Measurements from ENCODE around the gene GTF3C4.

The GTF3C4 gene

DNA sequence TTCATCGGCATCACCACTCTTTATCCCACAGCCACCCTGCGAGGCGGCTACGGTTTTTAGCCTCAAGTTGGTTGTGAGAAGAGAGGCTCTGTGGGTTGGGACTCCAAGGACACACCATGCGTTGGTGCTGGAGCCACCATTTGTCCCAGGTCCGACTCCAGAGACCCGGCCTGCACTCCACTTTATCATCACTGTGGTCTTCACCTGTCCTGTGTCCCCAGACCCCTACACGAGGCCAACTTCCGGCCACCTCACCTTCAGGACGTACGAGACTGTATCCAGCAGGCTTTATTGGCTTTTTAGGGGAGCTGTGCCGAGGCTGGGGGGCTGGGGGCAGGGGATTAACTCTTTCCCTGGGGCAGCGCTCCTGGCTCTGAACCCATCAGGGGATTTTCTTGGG, 55.0 kb downstream of the GTF3C4 start:
- no peak for DNase-seq
- intact Hi-C loops (cut with DNase I) = no loop called here

DNA sequence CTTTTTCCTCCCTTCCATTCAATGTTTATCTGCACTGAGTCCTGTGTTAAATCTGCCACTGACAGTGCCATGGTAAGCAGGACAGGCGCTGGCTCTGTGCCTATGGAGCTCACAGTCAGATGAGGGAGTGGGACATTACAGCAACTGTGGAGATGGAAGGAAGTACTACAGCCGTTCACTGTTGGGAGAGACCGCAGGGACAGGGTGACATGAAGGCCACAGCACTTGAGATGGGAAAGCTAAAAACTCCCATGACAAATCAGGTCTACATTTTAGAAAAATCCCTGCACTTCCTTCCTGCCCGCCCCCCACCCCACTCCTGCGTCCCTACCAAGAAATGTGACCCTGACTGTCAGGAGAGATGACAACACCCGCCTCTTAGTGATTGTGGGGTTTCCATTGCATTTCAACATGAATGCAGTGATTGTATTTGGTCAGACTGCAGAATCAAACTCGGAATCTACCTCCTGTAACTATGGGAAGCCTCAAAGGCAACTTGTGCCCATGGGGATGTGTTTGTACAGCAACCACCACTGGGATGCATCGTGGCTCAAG, 56.4 kb downstream of the GTF3C4 start:
- no peak for DNase-seq
- intact Hi-C loops (cut with DNase I) = no loop called here

DNA sequence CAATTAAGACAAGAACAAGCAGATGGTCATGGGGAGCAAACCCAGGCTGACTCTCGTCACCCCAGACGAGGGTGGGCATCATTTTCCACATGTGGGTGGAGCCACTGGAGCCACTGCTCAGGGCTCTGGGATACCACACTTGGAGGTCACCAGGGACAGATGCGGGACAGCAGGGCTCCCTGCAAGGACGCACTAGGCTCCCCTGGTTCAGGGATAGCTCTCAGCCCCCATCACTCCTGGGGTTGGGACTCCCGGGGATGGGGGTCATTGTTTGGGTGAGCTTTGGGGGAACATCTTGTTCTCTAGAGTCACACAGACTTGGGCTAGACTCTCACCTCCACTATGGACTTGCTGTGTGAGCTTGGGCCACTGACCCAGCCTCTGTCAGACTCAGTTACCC, 57.8 kb downstream of the GTF3C4 start:
- intact Hi-C loops (cut with DNase I) = no loop called here
- DNase-seq = no peak

DNA sequence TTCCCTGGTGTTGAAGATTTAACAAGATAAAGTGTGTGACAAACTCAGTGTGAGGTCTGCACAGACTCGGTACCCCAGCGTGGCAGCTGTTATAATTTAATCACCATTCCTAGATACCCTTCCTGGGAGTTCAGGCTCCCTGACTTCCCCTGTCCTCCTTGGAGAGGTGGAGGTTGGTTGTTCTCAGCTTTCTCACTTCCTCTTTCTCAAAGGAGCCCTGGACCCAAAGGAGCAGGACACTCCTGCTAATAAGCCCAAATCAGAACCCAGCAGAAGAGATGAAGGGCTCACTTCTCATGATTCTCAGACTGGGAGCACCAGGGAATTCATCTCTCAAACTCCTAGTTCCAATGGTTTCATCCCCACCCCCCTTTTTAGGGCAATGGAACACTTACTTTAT, 58.2 kb downstream of the GTF3C4 start:
- no peak for DNase-seq
- intact Hi-C loops (cut with DNase I) = no loop called here

DNA sequence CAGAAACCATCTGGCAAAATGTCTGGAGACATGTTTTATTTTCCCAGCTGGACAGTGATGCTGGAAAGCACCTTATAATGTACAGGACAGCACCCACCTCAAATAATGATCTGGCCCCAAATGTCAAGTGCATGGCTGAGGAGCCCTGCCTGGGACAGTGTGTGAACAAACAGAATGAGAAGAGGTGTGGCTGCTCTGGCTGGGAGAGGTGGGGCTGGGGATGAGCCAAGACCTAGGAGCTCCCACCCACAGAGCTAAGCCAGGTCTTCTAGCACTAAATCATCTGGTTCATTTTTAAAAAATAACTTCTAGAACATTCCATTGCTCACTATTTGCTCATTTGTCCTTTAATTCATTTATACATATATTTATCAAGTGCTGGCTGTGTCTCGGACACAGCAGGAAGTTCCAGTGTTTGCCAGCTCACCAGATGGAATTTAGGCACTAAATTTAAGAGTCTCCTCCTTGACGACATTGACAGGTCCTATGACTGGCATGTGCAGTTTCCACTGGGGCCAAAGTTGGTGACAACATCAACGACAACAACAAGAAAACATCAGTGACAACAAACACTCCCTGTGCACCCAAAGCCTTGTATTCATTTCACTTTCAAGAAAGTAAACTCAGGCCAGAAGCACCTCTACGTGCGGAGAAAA, 59.1 kb downstream of the GTF3C4 start:
- no peak for DNase-seq
- intact Hi-C loops (cut with DNase I) = no loop called here

DNA sequence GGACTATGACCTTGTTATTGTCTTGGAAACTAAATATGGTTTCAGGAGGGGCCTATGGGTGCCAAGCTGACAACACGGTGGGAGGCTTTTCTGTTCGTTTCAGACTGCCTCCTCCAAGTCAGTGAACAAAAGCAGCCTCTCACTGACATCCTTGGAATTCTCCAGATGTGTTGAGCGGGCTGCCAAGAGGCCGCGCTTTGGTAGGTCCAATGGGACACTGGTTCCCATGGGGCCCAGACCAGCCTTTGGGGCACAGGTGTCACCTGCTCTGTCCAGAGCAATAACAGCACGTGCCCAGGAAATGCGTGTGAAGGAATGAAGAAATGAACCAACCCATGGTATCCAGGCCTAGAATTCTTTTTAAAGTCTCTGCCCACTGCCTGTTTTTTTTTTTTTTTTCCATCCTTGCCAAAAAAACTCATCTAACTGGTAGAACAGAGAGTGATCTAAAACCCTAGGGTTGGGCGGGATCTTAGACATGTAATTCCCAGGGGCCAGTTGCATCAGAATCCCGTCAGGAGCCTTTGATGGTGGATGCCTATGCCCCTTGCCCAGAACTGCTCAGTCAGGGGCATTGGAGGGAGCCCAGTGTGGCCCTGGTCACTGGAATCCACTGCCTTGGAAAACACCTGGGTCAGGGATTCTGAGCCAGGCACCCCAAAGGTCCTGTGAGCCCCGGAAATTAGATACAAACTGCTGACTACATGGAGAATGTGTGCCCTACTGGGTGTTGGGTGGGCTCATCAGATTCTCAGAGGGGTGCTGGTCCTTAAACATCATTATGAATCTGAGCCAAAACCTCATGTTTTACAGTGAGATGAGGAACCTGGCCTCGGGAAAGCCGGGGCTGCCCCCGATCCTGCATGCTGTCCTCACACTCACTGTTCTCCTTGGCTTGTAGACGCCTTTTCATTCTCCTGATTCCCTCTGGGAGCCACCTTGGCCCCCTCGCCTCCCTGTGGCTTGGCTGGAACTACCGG, 60.1 kb downstream of the GTF3C4 start:
- DNase-seq = no peak
- intact Hi-C loops (cut with DNase I) = no loop called here

DNA sequence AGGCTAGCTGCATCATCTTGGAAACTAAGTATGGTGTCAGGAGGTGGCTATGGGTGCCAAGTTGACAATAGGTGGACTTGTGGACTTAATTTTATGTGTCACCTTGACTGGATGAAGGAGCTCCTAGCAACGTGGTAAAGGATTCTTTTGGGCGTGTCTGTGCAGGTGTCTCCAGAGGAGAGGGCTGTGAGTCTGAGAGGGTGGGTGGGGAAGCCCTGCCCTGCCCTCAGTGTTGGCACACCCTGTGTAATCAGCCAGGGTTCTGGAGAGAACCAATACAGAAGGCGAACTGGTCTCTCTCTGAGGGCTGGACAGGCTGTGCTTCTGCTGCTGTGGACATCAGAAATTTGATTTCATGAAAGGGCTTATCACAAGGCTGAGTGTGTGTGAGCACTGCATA, 61.0 kb downstream of the GTF3C4 start:
- intact Hi-C loops (cut with DNase I) = no loop called here
- DNase-seq = no peak

DNA sequence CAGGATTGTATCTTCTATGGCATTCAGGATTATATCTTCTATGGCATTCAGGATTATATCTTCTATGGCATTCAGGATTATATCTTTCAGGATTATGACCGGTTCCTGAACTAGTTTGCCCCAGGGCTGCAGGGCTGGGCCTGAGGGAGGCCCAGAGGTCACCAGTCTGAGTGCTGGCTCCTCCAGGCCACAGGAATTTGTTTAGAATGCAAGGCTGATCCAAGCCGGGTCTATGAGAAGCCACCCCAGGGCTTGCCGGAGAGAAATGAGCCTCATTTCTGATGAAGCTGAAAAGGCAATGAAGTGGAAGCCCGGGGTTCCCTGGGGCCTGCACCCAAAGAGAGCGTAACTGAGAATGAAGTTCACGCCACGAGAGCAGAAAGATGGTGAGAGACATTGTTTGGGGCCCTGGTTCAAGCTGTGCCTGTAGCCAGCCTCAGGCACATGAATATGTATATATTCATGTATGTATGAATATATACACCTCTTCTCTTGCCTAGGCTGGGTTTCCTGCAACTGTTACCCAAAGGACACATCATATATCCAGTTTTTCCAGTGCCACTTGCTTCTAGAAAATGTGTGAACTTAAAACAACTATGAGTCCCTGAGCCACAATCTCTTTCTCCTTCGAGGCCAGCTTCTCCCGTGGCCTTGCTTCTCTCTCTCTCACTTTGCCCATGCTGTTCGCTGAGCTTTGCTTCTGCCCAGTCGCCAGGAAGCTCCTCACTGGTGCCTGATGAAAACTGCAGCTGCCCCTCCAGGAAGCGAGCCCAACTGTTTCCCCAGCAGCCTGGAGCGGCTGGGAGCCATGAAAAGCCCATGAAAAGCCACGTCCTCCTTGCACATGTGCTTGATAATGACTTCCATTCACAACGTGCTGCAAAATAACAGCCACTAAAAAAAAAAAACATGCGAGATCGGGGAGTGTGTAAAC, 62.3 kb downstream of the GTF3C4 start:
- DNase-seq = peak in 17 of 42 donors; percentile 5 to 44 (median 20)
- intact Hi-C loops (cut with DNase I) = no loop called here

DNA sequence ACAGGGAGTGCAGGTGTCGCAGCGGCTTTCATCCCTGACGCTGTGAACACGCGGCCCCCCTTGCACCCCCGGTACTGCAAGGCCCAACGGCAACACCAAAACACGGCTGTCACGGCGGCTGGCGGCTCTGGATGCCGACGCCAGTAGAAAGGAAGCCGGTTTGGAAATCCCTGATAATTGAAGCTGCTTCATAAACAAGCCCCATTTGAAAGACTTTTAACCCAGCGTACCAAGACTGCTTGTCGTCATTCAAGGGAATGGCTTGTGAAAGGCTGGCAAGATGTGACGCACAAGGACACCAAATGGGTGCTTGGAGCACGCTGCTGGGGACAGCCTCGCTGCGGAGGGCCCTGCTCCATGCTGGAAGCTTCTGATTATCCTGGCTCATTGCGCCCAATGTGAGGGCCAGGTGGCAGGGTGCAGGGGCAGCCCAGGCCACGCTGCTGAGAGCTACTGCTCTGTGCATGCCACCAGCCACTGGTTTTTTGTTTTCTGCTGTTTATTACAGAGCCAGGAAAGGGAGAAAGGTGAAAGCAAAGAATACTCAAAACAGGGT, 63.1 kb downstream of the GTF3C4 start:
- intact Hi-C loops (cut with DNase I) = no loop called here
- DNase-seq = peak in 27 of 42 donors; percentile 5 to 48 (median 18)

DNA sequence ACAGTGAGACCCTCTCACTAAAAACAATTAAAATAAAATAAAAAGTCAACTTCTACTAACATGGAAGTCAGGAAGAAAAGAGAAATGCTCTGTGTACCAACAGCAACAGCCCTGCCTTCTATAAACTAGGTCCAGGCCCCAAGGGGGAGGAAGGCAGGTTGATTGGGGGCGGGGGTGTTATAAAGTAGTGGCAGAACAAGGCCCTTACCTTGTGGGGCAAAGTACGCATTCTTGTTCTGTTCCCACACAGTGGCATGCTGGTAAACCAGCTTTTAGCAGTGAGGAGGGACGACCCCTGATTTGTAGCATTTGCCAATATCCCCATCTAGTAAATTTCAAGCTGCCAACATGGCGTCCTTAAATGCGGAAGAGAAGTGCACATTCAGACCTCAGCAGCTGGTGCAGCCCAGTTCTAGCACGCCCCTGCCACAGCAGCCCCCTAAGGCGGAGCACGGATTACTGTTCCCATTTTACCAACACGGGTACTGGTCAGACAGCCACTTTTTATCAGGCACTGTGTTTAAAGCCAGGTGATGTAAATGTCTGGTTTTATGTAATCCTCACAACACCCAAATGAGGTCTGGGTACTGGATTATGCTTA, 69.5 kb downstream of the GTF3C4 start:
- no peak for DNase-seq
- intact Hi-C loops (cut with DNase I) = no loop called here

DNA sequence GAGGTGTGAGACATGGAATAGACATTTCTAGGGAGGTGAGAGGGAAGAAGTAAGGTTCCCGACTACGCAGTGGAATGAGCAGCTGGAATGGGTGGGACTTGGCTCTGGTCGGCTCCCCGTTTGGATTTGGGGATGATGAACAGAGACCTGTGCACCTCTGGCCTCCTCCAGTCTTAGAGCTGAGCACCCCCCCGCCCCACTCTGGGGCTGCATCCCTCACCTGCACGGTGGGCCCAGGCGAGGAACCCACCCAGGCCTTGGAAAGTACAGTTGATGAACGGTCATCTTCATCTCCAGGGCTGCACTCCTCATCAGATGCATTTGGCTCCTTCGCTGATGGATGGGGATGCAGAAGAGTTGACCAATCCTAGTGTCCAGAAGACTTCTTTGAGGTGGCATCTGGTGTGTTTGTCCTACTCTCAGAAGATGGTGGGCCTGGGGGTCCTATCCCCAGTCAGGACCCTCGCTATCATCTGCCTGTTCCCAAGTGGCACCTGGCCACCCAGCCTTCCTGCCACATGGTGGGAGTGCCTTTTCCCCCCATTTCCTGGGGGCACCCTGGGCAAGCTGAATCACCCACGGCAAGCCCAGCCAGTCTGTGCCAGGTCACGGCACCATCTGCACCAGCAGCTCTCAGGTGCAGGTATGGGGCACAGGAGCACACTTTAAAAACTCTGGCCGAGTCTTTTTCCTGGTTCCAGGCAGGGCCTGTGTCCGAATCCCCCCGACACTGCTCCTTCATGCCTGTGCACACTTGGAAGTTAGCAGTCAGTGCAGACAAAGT, 70.5 kb downstream of the GTF3C4 start:
- DNase-seq = no peak
- intact Hi-C loops (cut with DNase I) = no loop called here

DNA sequence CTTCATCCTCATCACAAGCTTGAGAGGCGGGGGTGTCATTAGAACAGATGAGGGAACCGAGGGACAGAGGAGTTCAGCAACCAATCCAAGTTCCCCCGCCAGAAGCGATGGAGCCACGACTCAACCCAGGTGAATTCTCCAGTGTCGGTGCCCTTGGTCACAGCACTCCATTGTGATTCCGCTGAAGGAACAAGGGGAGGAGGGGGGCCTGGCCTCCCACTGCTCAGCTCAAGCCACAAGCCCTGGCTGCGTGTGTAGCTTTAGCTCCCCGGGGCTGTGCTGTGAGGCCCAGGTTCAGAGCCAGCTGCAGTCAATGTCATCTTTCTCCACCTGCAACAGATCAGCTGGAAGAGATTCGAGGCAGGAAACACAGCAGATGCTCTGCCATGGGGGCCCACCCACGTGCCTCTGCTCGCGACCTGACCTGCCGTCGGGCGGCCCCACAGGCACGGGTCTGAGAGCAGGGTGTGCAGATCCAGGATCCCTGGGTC, 72.6 kb downstream of the GTF3C4 start:
- peak in 11 of 42 donors; percentile 8 to 41 (median 20) for DNase-seq
- intact Hi-C loops (cut with DNase I) = no loop called here

DNA sequence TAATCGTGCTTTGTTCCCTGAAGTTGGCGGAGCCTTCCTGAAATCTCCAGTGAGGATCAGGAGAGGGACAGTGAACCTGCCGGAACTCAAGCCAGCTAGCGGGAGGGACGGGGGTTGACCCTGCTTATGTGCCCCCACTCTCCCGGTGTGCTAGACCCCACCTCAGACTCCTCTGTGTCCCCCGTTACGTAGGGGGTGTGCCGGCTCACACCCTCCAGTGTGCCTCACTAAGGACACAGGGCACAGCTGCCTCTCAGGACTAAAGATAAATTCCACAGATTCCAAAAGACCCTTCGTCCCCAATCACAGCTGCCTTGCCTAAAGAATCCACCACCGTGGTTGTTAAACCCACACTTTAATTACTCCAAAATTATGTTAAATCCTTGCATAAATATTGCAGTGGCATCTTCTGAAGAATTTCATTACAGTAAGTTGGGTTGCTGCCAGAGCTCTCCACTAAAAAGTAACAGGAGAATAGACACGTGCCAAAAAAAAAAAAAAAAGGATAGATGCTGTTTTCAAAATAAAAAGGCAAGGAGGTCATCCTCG, 73.7 kb downstream of the GTF3C4 start:
- DNase-seq = peak in 1 of 42 donors; percentile 26
- intact Hi-C loops (cut with DNase I) = no loop called here

Data from head of caudate nucleus (tissue), 42 donors.